Prostate gland (tissue), 2 donors: ENCODE data around the gene CHDH.

Experiments used
- POLR2A ChIP-seq: fragments of 450-650 bp; IDR thresholded peaks from one replicate; pipeline ENCODE4 v1.6.1; 2016; ENCODE audit warnings: antibody characterized with exemption, mild to moderate bottlenecking
- POLR2AphosphoS5 ChIP-seq: sonication (generic); formaldehyde crosslinking; IDR thresholded peaks from one replicate; pipeline ENCODE4 v1.6.1; 2017; ENCODE audit warnings: antibody characterized with exemption
- TF ChIP-seq, protein P1 (sequence below), 4 experiments: fragments of 200-600 bp in 2 of 4; fragments of 450-650 bp in 2 of 4; sonication (generic) in 2 of 4; IDR thresholded peaks; 1 replicate in 3 of 4; 2 replicates in 1 of 4; pipeline ENCODE4 v1.5.1; 2016 to 2019; ENCODE audit warnings: antibody characterized with exemption in 4 of 4, mild to moderate bottlenecking in 2 of 4, moderate library complexity in 2 of 4

- no peak for TF ChIP-seq POLR2AphosphoS5
- TF ChIP-seq, protein P1, sequence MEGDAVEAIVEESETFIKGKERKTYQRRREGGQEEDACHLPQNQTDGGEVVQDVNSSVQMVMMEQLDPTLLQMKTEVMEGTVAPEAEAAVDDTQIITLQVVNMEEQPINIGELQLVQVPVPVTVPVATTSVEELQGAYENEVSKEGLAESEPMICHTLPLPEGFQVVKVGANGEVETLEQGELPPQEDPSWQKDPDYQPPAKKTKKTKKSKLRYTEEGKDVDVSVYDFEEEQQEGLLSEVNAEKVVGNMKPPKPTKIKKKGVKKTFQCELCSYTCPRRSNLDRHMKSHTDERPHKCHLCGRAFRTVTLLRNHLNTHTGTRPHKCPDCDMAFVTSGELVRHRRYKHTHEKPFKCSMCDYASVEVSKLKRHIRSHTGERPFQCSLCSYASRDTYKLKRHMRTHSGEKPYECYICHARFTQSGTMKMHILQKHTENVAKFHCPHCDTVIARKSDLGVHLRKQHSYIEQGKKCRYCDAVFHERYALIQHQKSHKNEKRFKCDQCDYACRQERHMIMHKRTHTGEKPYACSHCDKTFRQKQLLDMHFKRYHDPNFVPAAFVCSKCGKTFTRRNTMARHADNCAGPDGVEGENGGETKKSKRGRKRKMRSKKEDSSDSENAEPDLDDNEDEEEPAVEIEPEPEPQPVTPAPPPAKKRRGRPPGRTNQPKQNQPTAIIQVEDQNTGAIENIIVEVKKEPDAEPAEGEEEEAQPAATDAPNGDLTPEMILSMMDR (IDR thresholded peaks at IDR 0.05), result no peak
- no peak for TF ChIP-seq POLR2A
Measured at GRCh38 chr3:53884623-53885022, 38.4 kb upstream of the CHDH start.
